HepG2 (cell line): ENCODE data around the gene KCNJ14. TPM values are rescaled to one million over a fixed set of nuclear protein-coding genes. Genes with fewer than 3 reads are reported as not detected.
A peak's percentile ranks its signal among the peaks of the same experiment; 100 is the strongest.

Experiments used
- ARID2 ChIP-seq: sonication (generic); formaldehyde crosslinking; IDR thresholded peaks from 2 replicates; pipeline ENCODE4 v1.8.1; 2022; ENCODE audit warnings: mild to moderate bottlenecking, missing genetic modification reagents, borderline replicate concordance
- CBFB ChIP-seq: sonication (generic); formaldehyde crosslinking; IDR thresholded peaks from 2 replicates; pipeline ENCODE4 v1.4.0; 2020; ENCODE audit warnings: missing genetic modification reagents
- CENPT ChIP-seq: sonication (generic); formaldehyde crosslinking; IDR thresholded peaks from 2 replicates; pipeline ENCODE4 v1.8.0; 2022; ENCODE audit warnings: low read depth, mild to moderate bottlenecking, moderate library complexity, missing genetic modification reagents
- CREB1 ChIP-seq, 2 experiments: fragments of 450-650 bp in 1 of 2; IDR thresholded peaks; 2 replicates each; pipeline ENCODE4 v1.6.1; 2016 to 2017; ENCODE audit warnings: control low read depth in 1 of 2, mild to moderate bottlenecking in 1 of 2, missing compliant biosample characterization in 1 of 2, missing genetic modification characterization in 1 of 2
- FOXJ3 ChIP-seq: sonication (generic); formaldehyde crosslinking; IDR thresholded peaks from 2 replicates; pipeline ENCODE4 v1.4.0; 2020; ENCODE audit warnings: missing genetic modification reagents, mild to moderate bottlenecking, borderline replicate concordance
- PRMT3 ChIP-seq: sonication (generic); formaldehyde crosslinking; IDR thresholded peaks from 2 replicates; pipeline ENCODE4 v1.8.1; 2022; ENCODE audit warnings: low read depth, mild to moderate bottlenecking, moderate library complexity, missing genetic modification reagents, borderline replicate concordance
- U2AF1 ChIP-seq: fragments of 200-400 bp; formaldehyde crosslinking; optimal IDR thresholded peaks from 2 replicates; pipeline ENCODE3; 2017; ENCODE audit warnings: mild to moderate bottlenecking, low read depth, low read length
- ZBTB43 ChIP-seq: sonication (generic); formaldehyde crosslinking; conservative IDR thresholded peaks from 2 replicates; pipeline ENCODE4 v1.4.0; 2020; ENCODE audit warnings: missing genetic modification reagents
- ZGPAT ChIP-seq: IDR thresholded peaks from 2 replicates; pipeline ENCODE4 v1.6.1; 2016; ENCODE audit warnings: mild to moderate bottlenecking
- ZNF292 ChIP-seq: sonication (generic); formaldehyde crosslinking; IDR thresholded peaks from 2 replicates; pipeline ENCODE4 v1.8.1; 2022; ENCODE audit warnings: mild to moderate bottlenecking, low read depth, missing genetic modification reagents, borderline replicate concordance
- ZNF318 ChIP-seq: sonication (generic); formaldehyde crosslinking; IDR thresholded peaks from 2 replicates; pipeline ENCODE4 v1.4.0; 2020; ENCODE audit warnings: mild to moderate bottlenecking, missing genetic modification reagents
- ZNF350 ChIP-seq: sonication (generic); formaldehyde crosslinking; IDR thresholded peaks from 2 replicates; pipeline ENCODE4 v1.4.0; 2020; ENCODE audit warnings: mild to moderate bottlenecking, low read depth, missing genetic modification reagents, borderline replicate concordance
- ZNF737 ChIP-seq: sonication (generic); formaldehyde crosslinking; IDR thresholded peaks from 2 replicates; pipeline ENCODE4 v1.5.0; 2020; ENCODE audit warnings: missing genetic modification reagents, mild to moderate bottlenecking, borderline replicate concordance
- ZSCAN9 ChIP-seq: IDR thresholded peaks from 2 replicates; pipeline ENCODE4 v1.6.1; 2016; ENCODE audit warnings: borderline replicate concordance
- polyA plus RNA-seq, 8 experiments: library from polyadenylated mRNA; depleted of rRNA in 3 of 8; stranded (reverse) in 7 of 8; unstranded in 1 of 8; fragments of >200 nt; fragmentation: Illumina TruSeq in 4 of 8; extraction: Trizol in 4 of 8; gene quantifications; 2 replicates each; pipeline versions ENCODE4 v1.2.1 to v1.2.3, GENCODE V29; 2011 to 2016; ENCODE audit warnings: low read depth in 4 of 8, missing spikeins in 1 of 8, mixed read lengths in 1 of 8; ENCODE audit not compliant: insufficient read depth in 1 of 8
- total RNA-seq, 5 experiments: library from RNA; depleted of rRNA; stranded (reverse); fragments of >200 nt; fragmentation: Illumina TruSeq; extraction: Trizol; gene quantifications; 2 replicates each; pipeline ENCODE4 v1.2.3, GENCODE V29; 2016; ENCODE audit warnings: low read depth in 1 of 5

The KCNJ14 gene
- total and polyA plus RNA-seq, 2 of the 13 experiments (the other 11 are each of a cell fraction or from before 2014, with no cell fraction given), result 0.20 to 0.51 TPM

GRCh38 chr19:48445606-48446481 is 9.5 kb upstream of the KCNJ14 start, which contains the start of gene GRWD1 (continued):
- TF ChIP-seq U2AF1 (no peak), FOXJ3 (CRISPR knock-in tag) (peak; percentile 62; the same call in 1 of the 2 replicates), ZNF292 (CRISPR knock-in tag) (no peak), ZNF737 (CRISPR knock-in tag) (no peak), CENPT (CRISPR knock-in tag) (no peak), PRMT3 (CRISPR knock-in tag) (no peak), ZGPAT (CRISPR knock-in tag) (peak; percentile 53), CREB1 (IDR thresholded peaks at IDR 0.05) (peak; percentile 88), CREB1 (CRISPR knock-in tag; IDR thresholded peaks at IDR 0.05) (peak; percentile 96), ZBTB43 (CRISPR knock-in tag) (no peak), CBFB (CRISPR knock-in tag) (peak; percentile 32), ZNF318 (CRISPR knock-in tag) (no peak), ARID2 (no peak; the same call in 1 of the 2 replicates), ZNF350 (CRISPR knock-in tag) (peak; percentile 78), ZSCAN9 (0 out of 2 replicates have a peak, but pooled peaks have one; percentile 13)
